Measurements from ENCODE around the gene BAIAP2L1. TPM values are rescaled to one million over a fixed set of nuclear protein-coding genes. Genes with fewer than 3 reads are reported as not detected.
"Not testable (repeated sequence)": the region's sequence is repeated elsewhere in the genome, so short reads cannot be mapped to it uniquely, and the experiment has no call there.

Gene BAIAP2L1
- total and polyA plus RNA-seq, 7 experiments from 2014 or later = 0.32 to 2.0 (median 0.56) TPM

DNA sequence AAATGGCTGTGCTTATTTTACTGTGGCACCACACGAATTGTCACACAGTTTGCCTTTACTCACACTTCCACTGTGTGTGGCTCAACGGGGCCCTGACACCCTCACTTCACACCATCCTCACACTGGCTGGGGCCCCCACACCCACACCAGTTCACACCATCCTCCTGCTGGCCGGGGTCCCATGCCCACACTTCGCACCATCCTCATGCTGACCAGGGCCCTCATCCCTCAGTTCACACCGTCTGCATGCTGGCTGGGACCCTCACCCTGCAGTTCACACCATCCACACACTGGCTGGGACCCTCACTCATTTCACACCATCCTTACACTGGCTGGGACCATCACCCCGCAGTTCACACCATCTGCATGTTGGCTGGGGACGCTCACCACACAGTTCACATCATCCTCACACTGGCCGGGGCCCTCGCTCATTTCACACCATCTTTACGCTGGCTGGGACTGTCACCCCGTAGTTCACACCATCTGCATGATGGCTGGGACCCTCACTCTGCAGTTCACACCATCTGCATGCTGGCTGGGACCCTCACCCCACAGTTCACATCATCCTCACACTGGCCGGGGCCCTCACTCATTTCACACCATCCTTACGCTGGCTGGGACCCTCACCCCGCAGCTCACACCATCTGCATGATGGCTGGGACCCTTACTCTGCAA is 83.4 kb downstream of the BAIAP2L1 start:
- intact Hi-C loops (cut with micrococcal nuclease) = no loop called here
- ChIA-PET CTCF (no interaction called here), POLR2A (no interaction called here)

DNA sequence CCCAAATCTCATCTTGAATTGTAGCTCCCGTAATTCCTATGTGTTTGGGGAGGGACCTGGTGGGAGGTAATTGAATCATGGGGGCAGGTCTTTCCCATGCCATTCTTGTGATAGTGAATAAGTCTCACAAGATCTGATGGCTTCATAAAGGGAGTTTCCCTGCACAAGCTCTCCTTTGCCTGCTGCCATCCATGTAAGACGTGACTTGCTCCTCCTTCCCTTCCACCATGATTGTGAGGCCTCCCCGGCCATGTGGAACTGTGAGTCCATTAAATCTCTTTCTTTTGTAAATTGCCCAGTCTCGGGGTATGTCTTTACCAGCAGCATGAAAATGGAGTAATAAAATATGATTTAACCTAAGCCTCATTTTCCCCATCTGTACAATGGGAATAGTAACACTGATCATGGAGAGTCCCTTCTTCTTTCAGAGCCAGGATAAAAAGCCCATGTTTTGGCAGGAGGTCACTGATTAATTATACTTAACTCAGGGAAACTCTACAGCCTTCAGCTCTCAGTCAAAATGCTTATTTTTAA is 84.8 kb downstream of the BAIAP2L1 start:
- ATAC-seq = not testable (repeated sequence)

More for the DNA sequence above, 83.4 kb downstream of the BAIAP2L1 start:
- Mint-ChIP-seq H3K36me3 (peaks cover 0 to 14% (median 9%) of the 10 kb centered on the region in 5 donors), H3K9me3 (peaks cover 0 to 10% (median 0%) of the 10 kb centered on the region in 11 donors), H3K27ac (no peak overlapping the region), H3K27me3 (peaks cover 0 to 10% (median 0%) of the 10 kb centered on the region in 5 donors), H3K4me1 (peaks cover 0 to 5% (median 0%) of the 10 kb centered on the region in 7 donors), H3K4me3 (no peak overlapping the region)
- ATAC-seq = no peak
- no peaks in the 10 kb centered on the region for H3K36me3 ChIP-seq (ENCODE audit: control insufficient read depth in 2 of 3, insufficient read depth in 3 of 3, low read length in 3 of 3)
- no peaks in the 10 kb centered on the region for H3K27me3 ChIP-seq (ENCODE audit: control insufficient read depth in 2 of 2, insufficient read depth in 2 of 2, low read length in 2 of 2)
- H3K9me3 ChIP-seq (ENCODE audit: control insufficient read depth in 2 of 3, low read length in 3 of 3) = no peaks in the 10 kb centered on the region
- no peak for DNase-seq
- no peak overlapping the region for H3K4me3 ChIP-seq (ENCODE audit: low read length)
- H3K27ac ChIP-seq (ENCODE audit: low read depth, low read length) = no peak overlapping the region
- no peaks in the 10 kb centered on the region for H3K4me1 ChIP-seq (ENCODE audit: control insufficient read depth in 2 of 2, insufficient read depth in 2 of 2, low read length in 2 of 2)

DNA sequence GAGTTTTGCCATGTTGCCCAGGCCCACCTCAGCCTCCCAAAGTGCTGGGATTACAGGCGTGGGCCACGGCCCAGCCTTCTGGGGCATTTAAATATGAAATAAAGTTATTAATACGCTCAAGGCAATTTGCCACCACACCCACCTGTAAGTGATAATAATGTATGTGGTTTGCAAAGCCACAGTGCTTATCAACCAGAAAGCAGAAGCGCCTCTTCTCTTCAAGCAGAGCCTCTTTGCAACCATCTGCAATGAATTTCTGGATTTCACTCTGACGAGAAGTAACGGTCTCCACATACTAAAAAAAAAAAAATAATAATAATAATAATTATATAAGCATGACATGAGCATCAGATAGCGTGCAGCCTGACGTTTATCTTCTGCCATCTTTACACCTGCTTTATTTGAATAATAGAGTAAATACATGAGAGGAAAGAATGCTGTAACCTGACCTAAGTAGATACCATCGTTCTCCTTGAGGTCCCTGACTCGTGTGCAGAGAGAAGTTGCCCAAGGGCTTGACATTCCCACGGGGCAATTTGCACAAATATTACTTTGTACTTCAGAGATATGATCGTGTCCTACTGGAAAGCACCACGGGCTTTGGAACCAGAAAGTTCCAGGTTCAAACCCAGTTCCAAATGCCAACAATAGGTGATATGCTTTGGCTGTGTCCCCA is 85.4 kb downstream of the BAIAP2L1 start:
- Histone ChIP-seq H3K4me1 (ENCODE audit: control insufficient read depth in 2 of 2, insufficient read depth in 2 of 2, low read length in 2 of 2) (no peaks in the 10 kb centered on the region), H3K27ac (ENCODE audit: low read depth, low read length) (no peak overlapping the region), H3K9me3 (ENCODE audit: control insufficient read depth in 2 of 3, low read length in 3 of 3) (no peaks in the 10 kb centered on the region), H3K36me3 (ENCODE audit: control insufficient read depth in 2 of 3, insufficient read depth in 3 of 3, low read length in 3 of 3) (no peaks in the 10 kb centered on the region), H3K27me3 (ENCODE audit: control insufficient read depth in 2 of 2, insufficient read depth in 2 of 2, low read length in 2 of 2) (no peaks in the 10 kb centered on the region), H3K4me3 (ENCODE audit: low read length) (no peak overlapping the region)
- no peak overlapping the region for H3K27ac Mint-ChIP-seq
- peaks cover 0 to 7% (median 0%) of the 10 kb centered on the region in 5 donors for H3K27me3 Mint-ChIP-seq
- ATAC-seq (no peak), DNase-seq (no peak)
- no peak overlapping the region for H3K4me3 Mint-ChIP-seq
- peaks cover 0 to 10% (median 0%) of the 10 kb centered on the region in 11 donors for H3K9me3 Mint-ChIP-seq
- intact Hi-C loops (cut with micrococcal nuclease) = no loop called here
- peaks cover 0 to 5% (median 0%) of the 10 kb centered on the region in 7 donors for H3K4me1 Mint-ChIP-seq
- peaks cover 0 to 14% (median 9%) of the 10 kb centered on the region in 5 donors for H3K36me3 Mint-ChIP-seq
- ChIA-PET POLR2A (no interaction called here), CTCF (no interaction called here)

More for the DNA sequence above, 84.8 kb downstream of the BAIAP2L1 start:
- H3K9me3 Mint-ChIP-seq; H3K27me3 ChIP-seq (ENCODE audit: control insufficient read depth in 2 of 2, insufficient read depth in 2 of 2, low read length in 2 of 2); CTCF ChIA-PET; H3K27ac ChIP-seq (ENCODE audit: low read depth, low read length); H3K27me3 Mint-ChIP-seq; H3K4me1 ChIP-seq (ENCODE audit: control insufficient read depth in 2 of 2, insufficient read depth in 2 of 2, low read length in 2 of 2); DNase-seq; POLR2A ChIA-PET; H3K4me1 Mint-ChIP-seq; H3K36me3 ChIP-seq (ENCODE audit: control insufficient read depth in 2 of 3, insufficient read depth in 3 of 3, low read length in 3 of 3); intact Hi-C loops (cut with micrococcal nuclease); H3K4me3 ChIP-seq (ENCODE audit: low read length); H3K4me3 Mint-ChIP-seq; H3K9me3 ChIP-seq (ENCODE audit: control insufficient read depth in 2 of 3, low read length in 3 of 3); H3K27ac Mint-ChIP-seq: not testable (repeated sequence)
- peaks cover 0 to 14% (median 9%) of the 10 kb centered on the region in 5 donors for H3K36me3 Mint-ChIP-seq

DNA sequence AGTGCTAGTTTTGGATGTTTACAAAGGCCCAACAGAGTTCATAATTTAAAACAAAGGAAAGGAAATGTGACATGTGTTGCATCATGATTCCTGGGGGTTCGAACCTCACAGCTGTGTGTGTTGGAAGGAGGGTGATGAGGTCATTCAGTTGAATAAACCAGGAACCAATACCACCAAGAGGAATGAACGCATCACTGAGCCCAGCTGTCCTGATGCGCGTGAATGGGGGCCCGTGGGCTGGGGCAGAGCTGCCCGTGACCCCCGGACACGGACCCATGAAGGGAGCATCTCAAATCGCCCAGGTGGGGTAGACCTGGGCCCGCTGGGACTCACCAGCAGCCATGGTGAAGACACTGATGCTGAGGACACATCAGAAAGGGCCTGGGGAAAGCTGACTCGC is 86.4 kb downstream of the BAIAP2L1 start:
- Mint-ChIP-seq H3K9me3 (peaks cover 0 to 10% (median 0%) of the 10 kb centered on the region in 11 donors), H3K4me1 (peaks cover 0 to 5% (median 0%) of the 10 kb centered on the region in 7 donors), H3K36me3 (peaks cover 0 to 14% (median 9%) of the 10 kb centered on the region in 5 donors), H3K27me3 (peaks cover 0 to 7% (median 0%) of the 10 kb centered on the region in 5 donors), H3K4me3 (no peak overlapping the region), H3K27ac (no peak overlapping the region)
- intact Hi-C loops (cut with micrococcal nuclease) = no loop called here
- H3K36me3 ChIP-seq (ENCODE audit: control insufficient read depth in 2 of 3, insufficient read depth in 3 of 3, low read length in 3 of 3) = no peaks in the 10 kb centered on the region
- no peaks in the 10 kb centered on the region for H3K9me3 ChIP-seq (ENCODE audit: control insufficient read depth in 2 of 3, low read length in 3 of 3)
- ATAC-seq (peak; percentile 26), DNase-seq (no peak)
- H3K27ac ChIP-seq (ENCODE audit: low read depth, low read length) = no peak overlapping the region
- ChIA-PET POLR2A (no interaction called here), CTCF (no interaction called here)
- no peaks in the 10 kb centered on the region for H3K27me3 ChIP-seq (ENCODE audit: control insufficient read depth in 2 of 2, insufficient read depth in 2 of 2, low read length in 2 of 2)
- H3K4me1 ChIP-seq (ENCODE audit: control insufficient read depth in 2 of 2, insufficient read depth in 2 of 2, low read length in 2 of 2) = no peaks in the 10 kb centered on the region
- no peak overlapping the region for H3K4me3 ChIP-seq (ENCODE audit: low read length)

DNA sequence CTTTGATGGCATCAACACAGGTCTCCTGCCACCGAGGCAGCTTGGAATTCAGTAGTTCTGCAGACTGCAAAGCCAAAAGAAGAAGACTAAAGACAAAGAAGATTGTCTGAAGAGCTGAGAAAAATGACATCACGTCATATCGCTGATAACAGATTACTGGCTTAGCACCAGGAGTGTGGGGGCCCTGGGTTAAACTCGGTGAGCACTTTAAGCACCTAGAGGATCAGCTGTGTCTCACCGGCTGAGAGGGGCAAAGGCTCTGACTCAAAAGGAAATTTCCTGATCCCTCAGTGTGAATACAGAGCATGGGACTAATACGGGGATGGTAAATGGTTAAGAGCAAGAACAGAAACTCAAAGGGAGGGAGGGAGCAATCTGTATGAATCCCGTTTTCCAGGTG is 88.7 kb downstream of the BAIAP2L1 start:
- DNase-seq (no peak), ATAC-seq (no peak)
- Mint-ChIP-seq H3K9me3 (peaks cover 0 to 4% (median 0%) of the 10 kb centered on the region in 11 donors), H3K27ac (no peak overlapping the region), H3K27me3 (peaks cover 0 to under 1% (median 0%) of the 10 kb centered on the region in 5 donors), H3K36me3 (peaks cover 0 to 19% (median 9%) of the 10 kb centered on the region in 5 donors), H3K4me1 (no peaks in the 10 kb centered on the region), H3K4me3 (no peak overlapping the region)
- Histone ChIP-seq H3K4me3 (ENCODE audit: low read length) (no peak overlapping the region), H3K27me3 (ENCODE audit: control insufficient read depth in 2 of 2, insufficient read depth in 2 of 2, low read length in 2 of 2) (no peaks in the 10 kb centered on the region), H3K9me3 (ENCODE audit: control insufficient read depth in 2 of 3, low read length in 3 of 3) (no peaks in the 10 kb centered on the region), H3K36me3 (ENCODE audit: control insufficient read depth in 2 of 3, insufficient read depth in 3 of 3, low read length in 3 of 3) (no peaks in the 10 kb centered on the region), H3K4me1 (ENCODE audit: control insufficient read depth in 2 of 2, insufficient read depth in 2 of 2, low read length in 2 of 2) (no peaks in the 10 kb centered on the region), H3K27ac (ENCODE audit: low read depth, low read length) (no peak overlapping the region)
- POLR2A ChIA-PET = no interaction called here
- CTCF ChIA-PET = no interaction called here
- intact Hi-C loops (cut with micrococcal nuclease) = no loop called here

DNA sequence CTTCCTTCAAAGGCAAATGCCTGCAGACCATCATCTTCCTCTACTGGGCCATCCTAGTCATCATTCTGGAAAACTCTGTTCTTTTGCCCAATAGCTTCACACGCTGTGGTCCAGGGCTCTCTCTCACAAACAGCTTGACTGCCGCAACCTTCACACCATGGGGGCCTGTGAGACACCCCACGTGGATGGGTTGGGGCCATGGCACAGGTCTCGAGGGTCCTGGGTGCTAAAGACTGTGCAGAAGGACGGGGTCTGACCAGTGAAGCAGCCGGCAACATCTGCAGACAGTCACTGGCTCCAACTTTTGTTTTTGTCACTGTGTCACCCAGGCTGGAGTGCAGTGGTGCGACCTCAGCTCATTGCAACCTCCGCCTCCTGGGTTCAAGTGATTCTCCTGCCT is 91.3 kb downstream of the BAIAP2L1 start:
- H3K9me3 Mint-ChIP-seq = no peaks in the 10 kb centered on the region
- H3K4me1 Mint-ChIP-seq = no peaks in the 10 kb centered on the region
- Histone ChIP-seq H3K4me1 (ENCODE audit: control insufficient read depth in 2 of 2, insufficient read depth in 2 of 2, low read length in 2 of 2) (no peaks in the 10 kb centered on the region), H3K27me3 (ENCODE audit: control insufficient read depth in 2 of 2, insufficient read depth in 2 of 2, low read length in 2 of 2) (no peaks in the 10 kb centered on the region), H3K4me3 (ENCODE audit: low read length) (no peak overlapping the region), H3K36me3 (ENCODE audit: control insufficient read depth in 2 of 3, insufficient read depth in 3 of 3, low read length in 3 of 3) (peaks cover 0 to 3% (median 0%) of the 10 kb centered on the region in 3 experiments), H3K9me3 (ENCODE audit: control insufficient read depth in 2 of 3, low read length in 3 of 3) (no peaks in the 10 kb centered on the region), H3K27ac (ENCODE audit: low read depth, low read length) (no peak overlapping the region)
- no peaks in the 10 kb centered on the region for H3K27me3 Mint-ChIP-seq
- H3K36me3 Mint-ChIP-seq = peaks cover 0 to 10% (median 4%) of the 10 kb centered on the region in 5 donors
- H3K27ac Mint-ChIP-seq = no peak overlapping the region
- intact Hi-C loops (cut with micrococcal nuclease) = no loop called here
- H3K4me3 Mint-ChIP-seq = no peak overlapping the region
- ATAC-seq = no peak
- no peak for DNase-seq
- ChIA-PET CTCF (no interaction called here), POLR2A (no interaction called here)

Data from naive thymus-derived CD4-positive, alpha-beta T cell (primary cell).